Activated T-cell treated with anti-CD3 and anti-CD28 coated beads, Interleukin-2, amount 50 U/mL, for 48 hours (primary cell): ENCODE measurements around the gene GPRASP3.
A peak's percentile ranks its signal among the peaks of the same experiment; 100 is the strongest.
"Not testable (repeated sequence)": the region's sequence is repeated elsewhere in the genome, so short reads cannot be mapped to it uniquely, and the experiment has no call there.

ENCODE experiments used
- DNase-seq, 2 experiments: peaks; one replicate each; pipeline ENCODE4 v3.0.0-alpha.2; 2020

The GPRASP3 gene

GRCh38 chrX:102720237-102721168, at the start of gene GPRASP3:
Gene GPRASP3 (plus strand): TSS chrX:102720743. CDS start chrX:102748996, 28,253 bp downstream.
- DNase-seq = peak; percentile 77 to 79

GRCh38 chrX:102672856-102673255, 47.7 kb upstream of the GPRASP3 start:
- no peak for DNase-seq

- DNase-seq = not testable (repeated sequence)
Measured at GRCh38 chrX:102677479-102677878, 43.1 kb upstream of the GPRASP3 start.

- no peak for DNase-seq
Measured at GRCh38 chrX:102684772-102685520, 35.6 kb upstream of the GPRASP3 start.

GRCh38 chrX:102694749-102695148, 25.8 kb upstream of the GPRASP3 start:
- DNase-seq = no peak

- no peak for DNase-seq
Measured at GRCh38 chrX:102696306-102696705, 24.2 kb upstream of the GPRASP3 start.

- no peak for DNase-seq
Measured at GRCh38 chrX:102697494-102697893, 23.0 kb upstream of the GPRASP3 start.

- DNase-seq = no peak
Measured at GRCh38 chrX:102708900-102709299, 11.6 kb upstream of the GPRASP3 start.

- no peak for DNase-seq
Measured at GRCh38 chrX:102711872-102712215, 8.7 kb upstream of the GPRASP3 start.

GRCh38 chrX:102712216-102712966, 8.2 kb upstream of the GPRASP3 start, which contains the start of gene GPRASP2:
Gene GPRASP2 (plus strand): TSS chrX:102712448. CDS start chrX:102714870, 2,422 bp downstream.
- peak in 1 of 2 experiments; percentile 35 for DNase-seq

GRCh38 chrX:102712981-102713625, 7.4 kb upstream of the GPRASP3 start:
- DNase-seq = peak in 1 of 2 experiments; percentile 24

GRCh38 chrX:102714994-102715393, 5.5 kb upstream of the GPRASP3 start:
- no peak for DNase-seq

GRCh38 chrX:102715967-102716366, 4.6 kb upstream of the GPRASP3 start:
- DNase-seq = no peak

GRCh38 chrX:102721169-102721506, 595 bp downstream of the GPRASP3 start:
- not testable (repeated sequence) for DNase-seq

- no peak for DNase-seq
Measured at GRCh38 chrX:102723456-102723855, 2.9 kb downstream of the GPRASP3 start.

GRCh38 chrX:102727761-102728160, 7.2 kb downstream of the GPRASP3 start:
- no peak for DNase-seq

- DNase-seq = no peak
Measured at GRCh38 chrX:102728646-102729045, 8.1 kb downstream of the GPRASP3 start.

- DNase-seq = no peak
Measured at GRCh38 chrX:102739657-102740056, 19.1 kb downstream of the GPRASP3 start.

GRCh38 chrX:102744307-102744706, 23.8 kb downstream of the GPRASP3 start:
- no peak for DNase-seq

GRCh38 chrX:102745513-102745856, 24.9 kb downstream of the GPRASP3 start:
- no peak for DNase-seq

- peak in 1 of 2 experiments; percentile 32 for DNase-seq
Measured at GRCh38 chrX:102745857-102746584, 25.5 kb downstream of the GPRASP3 start.

- no peak for DNase-seq
Measured at GRCh38 chrX:102765217-102765616, 44.7 kb downstream of the GPRASP3 start.
